VCaP (cell line): ENCODE results near the gene NRP2.

Experiments
- H3K27ac ChIP-seq: fragments of 450-650 bp; 2 replicates; pipeline ENCODE4 v1.5.1; 2017
- CTCF ChIP-seq: fragments of 450-650 bp; conservative IDR thresholded peaks from 2 replicates; pipeline ENCODE4 v1.5.1; 2017; ENCODE audit warnings: mild to moderate bottlenecking, moderate library complexity

The NRP2 gene

GRCh38 chr2:205696927-205697441 lies 14.7 kb downstream of the NRP2 start:
- H3K27ac ChIP-seq, result no peak overlapping the region
- TF ChIP-seq CTCF, result peak; percentile 17; the same call in 1 of the 2 replicates

- no peak overlapping the region for H3K27ac ChIP-seq
- TF ChIP-seq CTCF, result no peak
Observed at GRCh38 chr2:205698286-205699268, 16.3 kb downstream of the NRP2 start.

GRCh38 chr2:205699515-205700289 lies 17.4 kb downstream of the NRP2 start:
- H3K27ac ChIP-seq, result no peak overlapping the region
- no peak for TF ChIP-seq CTCF

- no peak for TF ChIP-seq CTCF
- H3K27ac ChIP-seq, result no peak overlapping the region
Observed at GRCh38 chr2:205700331-205701132, 18.2 kb downstream of the NRP2 start.

- no peak for TF ChIP-seq CTCF
- H3K27ac ChIP-seq, result no peak overlapping the region
Observed at GRCh38 chr2:205701509-205701908, 19.2 kb downstream of the NRP2 start.

GRCh38 chr2:205702576-205702975 lies 20.3 kb downstream of the NRP2 start:
- H3K27ac ChIP-seq, result no peak overlapping the region
- TF ChIP-seq CTCF, result no peak
